ENCODE data around the gene SSUH2.

- TF ChIP-seq CTCF (IDR thresholded peaks at IDR 0.05; ENCODE audit: insufficient read depth, low read length) (no peak), GABPA (IDR thresholded peaks at IDR 0.05; ENCODE audit: low read depth) (no peak), POLR2AphosphoS5 (IDR thresholded peaks at IDR 0.05; ENCODE audit: low read depth) (no peak)
Measured at GRCh38 chr3:8648909-8649741, 4.5 kb upstream of the SSUH2 start.

Data from HL-60 (cell line).